PC-9 (cell line): ENCODE measurements around the gene MTHFSD.

ENCODE experiments used
- EZH2 ChIP-seq: fragments of 200-600 bp; sonication (generic); IDR thresholded peaks from 2 replicates; pipeline ENCODE4 v1.8.0; 2017; ENCODE audit warnings: antibody characterized with exemption, low read depth
- TF ChIP-seq, protein P1 (sequence below): fragments of 200-600 bp; sonication (generic); conservative IDR thresholded peaks from 2 replicates; pipeline ENCODE4 v1.6.1; 2017; ENCODE audit warnings: mixed run types, antibody characterized with exemption, mild to moderate bottlenecking, moderate library complexity

DNA sequence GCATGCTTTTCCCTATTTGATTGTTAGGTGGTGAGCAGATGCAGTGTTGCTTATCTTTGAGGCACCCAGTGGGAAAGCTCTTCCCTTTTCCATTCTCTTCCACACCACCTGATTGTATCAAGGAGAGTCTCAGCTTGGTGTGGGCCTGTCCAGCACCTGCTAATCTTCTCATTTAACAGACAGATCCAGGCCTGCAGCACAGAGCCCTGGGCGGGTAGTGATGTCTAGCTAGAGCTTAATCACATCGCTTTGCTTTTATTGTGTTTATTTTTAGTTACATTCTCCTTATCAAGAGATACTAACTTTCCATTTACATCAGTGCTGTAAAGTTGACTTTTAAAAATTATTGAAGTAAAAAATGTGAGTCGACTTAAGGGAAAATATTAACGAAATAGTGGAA lies 47.5 kb upstream of the MTHFSD start:
- TF ChIP-seq, protein P1, sequence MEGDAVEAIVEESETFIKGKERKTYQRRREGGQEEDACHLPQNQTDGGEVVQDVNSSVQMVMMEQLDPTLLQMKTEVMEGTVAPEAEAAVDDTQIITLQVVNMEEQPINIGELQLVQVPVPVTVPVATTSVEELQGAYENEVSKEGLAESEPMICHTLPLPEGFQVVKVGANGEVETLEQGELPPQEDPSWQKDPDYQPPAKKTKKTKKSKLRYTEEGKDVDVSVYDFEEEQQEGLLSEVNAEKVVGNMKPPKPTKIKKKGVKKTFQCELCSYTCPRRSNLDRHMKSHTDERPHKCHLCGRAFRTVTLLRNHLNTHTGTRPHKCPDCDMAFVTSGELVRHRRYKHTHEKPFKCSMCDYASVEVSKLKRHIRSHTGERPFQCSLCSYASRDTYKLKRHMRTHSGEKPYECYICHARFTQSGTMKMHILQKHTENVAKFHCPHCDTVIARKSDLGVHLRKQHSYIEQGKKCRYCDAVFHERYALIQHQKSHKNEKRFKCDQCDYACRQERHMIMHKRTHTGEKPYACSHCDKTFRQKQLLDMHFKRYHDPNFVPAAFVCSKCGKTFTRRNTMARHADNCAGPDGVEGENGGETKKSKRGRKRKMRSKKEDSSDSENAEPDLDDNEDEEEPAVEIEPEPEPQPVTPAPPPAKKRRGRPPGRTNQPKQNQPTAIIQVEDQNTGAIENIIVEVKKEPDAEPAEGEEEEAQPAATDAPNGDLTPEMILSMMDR: no peak
- TF ChIP-seq EZH2: no peak
